BJ (cell line): ENCODE data around the gene WDR70. TPM values are rescaled to one million over a fixed set of nuclear protein-coding genes. Genes with fewer than 3 reads are reported as not detected.

Experiments
- CTCF ChIA-PET: fragments of 350-600 bp; formaldehyde crosslinking; extraction: SDS; loops from one replicate; lab custom pipeline; 2021; ENCODE audit warnings: antibody characterized with exemption, inconsistent platforms; lab: Yijun Ruan, JAX
- POLR2A ChIA-PET: fragments of 300-600 bp; sonication (Branson Sonifier 250); formaldehyde crosslinking; extraction: SDS; loops from one replicate; lab custom pipeline; 2021; ENCODE audit warnings: antibody characterized with exemption; lab: Charles Lee
- DNase-seq: peaks from one replicate; pipeline ENCODE4 v3.0.0-alpha.2; 2011; ENCODE audit warnings: low read depth
- H3K27me3 ChIP-seq: 2 replicates; pipeline ENCODE4 v1.6.0; 2011; ENCODE audit warnings: low read length; ENCODE audit not compliant: control insufficient read depth, insufficient read depth
- H3K36me3 ChIP-seq: 2 replicates; pipeline ENCODE4 v1.5.1; 2011; ENCODE audit warnings: low read length; ENCODE audit not compliant: control insufficient read depth, insufficient read depth
- H3K4me3 ChIP-seq: 2 replicates; pipeline ENCODE4 v1.5.1; 2011; ENCODE audit warnings: low read depth, mild to moderate bottlenecking, control low read depth, low read length
- CTCF ChIP-seq: IDR thresholded peaks from 2 replicates; pipeline ENCODE4 v1.5.1; 2011; ENCODE audit warnings: low read depth, mild to moderate bottlenecking, control low read depth, inconsistent platforms, low read length, moderate library complexity; ENCODE audit not compliant: insufficient read depth
- polyA plus RNA-seq: library from polyadenylated mRNA; depleted of rRNA; stranded (reverse); fragments of >200 nt; gene quantifications from 2 replicates; pipeline ENCODE4 v1.2.3, GENCODE V29; 2011

WDR70 gene
- polyA plus RNA-seq, 1 experiment, result 14.0 TPM

GRCh38 chr5:37557734-37558293 lies 178.7 kb downstream of the WDR70 start:
- DNase-seq, result no peak
- POLR2A ChIA-PET, result no interaction called here
- Histone ChIP-seq H3K4me3 (no peak overlapping the region), H3K36me3 (no peaks in the 10 kb centered on the region), H3K27me3 (no peaks in the 10 kb centered on the region)
- CTCF ChIA-PET, result interaction anchor here (0.6 kb wide), 2 partner anchors 14 to 254 kb away, joined by 3 to 5 read pairs; no protein-coding TSS in a partner anchor
- TF ChIP-seq CTCF, result no peak

- Histone ChIP-seq H3K27me3 (no peaks in the 10 kb centered on the region), H3K4me3 (no peak overlapping the region), H3K36me3 (no peaks in the 10 kb centered on the region)
- TF ChIP-seq CTCF, result no peak
- DNase-seq, result no peak
- POLR2A ChIA-PET, result no interaction called here
- CTCF ChIA-PET, result interaction anchor here (1.2 kb wide), 1 partner anchor 12 kb away, joined by 4 read pairs; no protein-coding TSS in a partner anchor
Observed at GRCh38 chr5:37565062-37565670, 186.0 kb downstream of the WDR70 start.

- ChIA-PET POLR2A (no interaction called here), CTCF (no interaction called here)
- H3K36me3 ChIP-seq, result no peaks in the 10 kb centered on the region
- TF ChIP-seq CTCF, result no peak
- no peaks in the 10 kb centered on the region for H3K27me3 ChIP-seq
- DNase-seq, result no peak
- no peak overlapping the region for H3K4me3 ChIP-seq
Observed at GRCh38 chr5:37567566-37567965, 188.4 kb downstream of the WDR70 start.

GRCh38 chr5:37568018-37568753 lies 189.1 kb downstream of the WDR70 start:
- Histone ChIP-seq H3K4me3 (no peak overlapping the region), H3K36me3 (no peaks in the 10 kb centered on the region), H3K27me3 (no peaks in the 10 kb centered on the region)
- DNase-seq, result no peak
- no peak for TF ChIP-seq CTCF
- ChIA-PET POLR2A (no interaction called here), CTCF (no interaction called here)

- ChIA-PET CTCF (no interaction called here), POLR2A (no interaction called here)
- Histone ChIP-seq H3K27me3 (no peaks in the 10 kb centered on the region), H3K4me3 (no peak overlapping the region), H3K36me3 (no peaks in the 10 kb centered on the region)
- TF ChIP-seq CTCF, result no peak
- no peak for DNase-seq
Observed at GRCh38 chr5:37568893-37569292, 189.8 kb downstream of the WDR70 start.
